ENCODE measurements around the gene RPL32.

RPL32 gene

GRCh38 chr3:12833222-12834161 is 7.9 kb downstream of the RPL32 start:
- no peak for DNase-seq (ENCODE audit: low read depth in 2 of 2)

GRCh38 chr3:12832350-12833221 is 8.8 kb downstream of the RPL32 start:
- DNase-seq (ENCODE audit: low read depth in 2 of 2): no peak

- DNase-seq (ENCODE audit: low read depth in 2 of 2): no peak
Measured at GRCh38 chr3:12831301-12831866, 10.0 kb downstream of the RPL32 start.

- DNase-seq (ENCODE audit: low read depth in 2 of 2): no peak
Measured at GRCh38 chr3:12830785-12831156, 10.6 kb downstream of the RPL32 start.

GRCh38 chr3:12829886-12830784 is 11.2 kb downstream of the RPL32 start:
- no peak for DNase-seq (ENCODE audit: low read depth in 2 of 2)

- no peak for DNase-seq (ENCODE audit: low read depth in 2 of 2)
Measured at GRCh38 chr3:12829404-12829803, 12.0 kb downstream of the RPL32 start.

- DNase-seq (ENCODE audit: low read depth in 2 of 2): no peak
Measured at GRCh38 chr3:12828751-12829150, 12.6 kb downstream of the RPL32 start.

GRCh38 chr3:12825156-12825555 is 16.2 kb downstream of the RPL32 start:
- DNase-seq (ENCODE audit: low read depth in 2 of 2): no peak

GRCh38 chr3:12824299-12824698 is 17.1 kb downstream of the RPL32 start:
- DNase-seq (ENCODE audit: low read depth in 2 of 2): no peak

GRCh38 chr3:12822725-12823373 is 18.5 kb downstream of the RPL32 start:
- DNase-seq (ENCODE audit: low read depth in 2 of 2): no peak

- no peak for DNase-seq (ENCODE audit: low read depth in 2 of 2)
Measured at GRCh38 chr3:12818773-12819172, 22.6 kb downstream of the RPL32 start.

GRCh38 chr3:12818273-12818672 is 23.1 kb downstream of the RPL32 start:
- no peak for DNase-seq (ENCODE audit: low read depth in 2 of 2)

GRCh38 chr3:12817343-12817710 is 24.0 kb downstream of the RPL32 start:
- DNase-seq (ENCODE audit: low read depth in 2 of 2): no peak

- no peak for DNase-seq (ENCODE audit: low read depth in 2 of 2)
Measured at GRCh38 chr3:12816521-12817342, 24.6 kb downstream of the RPL32 start.

GRCh38 chr3:12815719-12816118 is 25.6 kb downstream of the RPL32 start:
- DNase-seq (ENCODE audit: low read depth in 2 of 2): no peak

- no peak for DNase-seq (ENCODE audit: low read depth in 2 of 2)
Measured at GRCh38 chr3:12815078-12815477, 26.3 kb downstream of the RPL32 start.

- no peak for DNase-seq (ENCODE audit: low read depth in 2 of 2)
Measured at GRCh38 chr3:12813967-12814366, 27.4 kb downstream of the RPL32 start.

- DNase-seq (ENCODE audit: low read depth in 2 of 2): no peak
Measured at GRCh38 chr3:12812812-12813211, 28.6 kb downstream of the RPL32 start.

GRCh38 chr3:12810961-12811360 is 30.4 kb downstream of the RPL32 start:
- no peak for DNase-seq (ENCODE audit: low read depth in 2 of 2)

All from activated CD4-positive, alpha-beta T cell treated with anti-CD3 and anti-CD28 coated beads for 24 hours (primary cell).